HG03139 (cell line): ENCODE data around the gene PDE10A.

ENCODE experiments used
- ATAC-seq: cut with Tn5 transposase; IDR thresholded peaks from one replicate; pipeline ENCODE4 v1.9.1; 2021; ENCODE audit not compliant: unreplicated experiment

Gene PDE10A

GRCh38 chr6:165426892-165427291, 236.1 kb downstream of the PDE10A start:
- no peak for ATAC-seq

GRCh38 chr6:165422192-165422591, 240.8 kb downstream of the PDE10A start:
- ATAC-seq, result no peak

GRCh38 chr6:165417278-165417865, 245.7 kb downstream of the PDE10A start:
- no peak for ATAC-seq

DNA sequence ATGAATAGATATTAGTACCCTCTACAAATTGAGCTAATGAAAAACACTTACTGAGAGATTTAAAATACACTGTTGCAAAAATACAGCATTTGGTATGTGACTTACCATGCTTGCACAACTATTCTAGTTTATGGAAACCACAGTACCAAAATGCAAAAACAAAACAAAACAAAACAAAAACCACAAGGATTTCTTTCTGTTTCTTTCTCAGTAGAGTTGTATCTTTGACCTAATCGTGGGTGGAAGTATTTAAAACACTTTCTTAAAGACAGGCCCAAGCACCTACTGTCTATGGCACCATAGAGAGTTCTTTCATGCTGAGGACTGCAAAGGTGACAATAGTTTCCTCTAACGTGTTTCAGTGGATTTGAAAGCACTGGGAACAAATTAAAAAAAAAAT, 258.3 kb downstream of the PDE10A start:
- ATAC-seq, result no peak

- no peak for ATAC-seq
Observed at GRCh38 chr6:165404296-165404695, 258.7 kb downstream of the PDE10A start.

- ATAC-seq, result no peak
Observed at GRCh38 chr6:165403006-165403595, 259.9 kb downstream of the PDE10A start.

DNA sequence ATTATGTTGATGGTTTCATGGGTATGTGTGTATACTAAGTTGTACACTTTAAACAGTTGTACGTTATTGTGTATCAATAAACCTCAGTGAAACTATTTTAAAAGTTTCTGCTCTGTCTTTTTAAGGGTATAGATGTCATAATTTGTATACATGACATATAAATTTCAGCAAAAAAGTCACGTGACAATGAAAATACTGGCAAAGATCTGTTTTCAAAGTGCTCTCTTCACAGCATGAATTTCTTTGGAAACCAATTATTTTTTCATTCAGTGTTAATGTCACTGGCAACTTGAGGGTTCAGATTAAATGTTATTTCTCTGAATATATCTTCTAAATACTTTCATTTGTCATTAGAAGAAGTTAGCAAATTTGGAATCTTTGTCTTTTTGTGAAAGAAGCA, 261.9 kb downstream of the PDE10A start:
- ATAC-seq, result no peak

DNA sequence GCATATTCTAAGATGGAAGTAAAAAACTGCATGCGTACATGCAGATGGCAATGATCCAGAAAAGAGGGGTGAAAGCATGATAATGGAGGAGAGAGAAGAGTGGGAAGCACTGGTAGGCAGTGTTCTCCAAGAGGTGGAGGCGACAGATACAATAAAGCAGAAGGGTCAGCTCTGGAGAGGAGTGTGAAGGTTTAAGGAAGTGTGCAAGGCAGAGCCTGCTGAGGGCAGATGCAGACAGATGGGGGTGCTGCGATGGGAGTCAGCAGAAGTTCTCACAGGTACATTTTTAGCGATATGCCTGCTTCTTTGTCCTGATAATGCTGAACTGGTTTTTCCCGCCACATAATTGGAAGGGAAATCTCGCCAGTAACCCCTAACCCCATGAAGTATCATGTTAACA, 272.6 kb downstream of the PDE10A start:
- ATAC-seq, result no peak

DNA sequence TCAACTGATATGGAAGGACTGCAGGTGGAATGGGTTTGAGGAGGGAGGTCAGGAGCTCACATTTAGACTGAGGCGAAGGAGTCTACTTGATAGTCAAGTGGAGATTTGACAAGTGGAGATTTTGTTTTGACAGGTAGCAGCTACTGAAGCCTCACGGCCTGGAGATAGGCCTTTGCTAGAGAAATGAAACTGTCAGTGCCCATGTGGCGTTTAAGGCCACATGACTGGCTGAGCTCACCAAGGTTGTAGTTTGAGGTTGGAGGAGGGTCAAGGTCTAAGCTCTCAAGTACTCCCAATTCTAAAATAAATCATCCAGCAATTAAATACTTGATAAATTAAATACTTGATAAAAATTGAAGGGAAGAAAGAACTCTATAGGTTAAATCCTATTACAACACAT, 273.5 kb downstream of the PDE10A start:
- no peak for ATAC-seq

- ATAC-seq, result no peak
Observed at GRCh38 chr6:165383323-165383722, 279.7 kb downstream of the PDE10A start.

DNA sequence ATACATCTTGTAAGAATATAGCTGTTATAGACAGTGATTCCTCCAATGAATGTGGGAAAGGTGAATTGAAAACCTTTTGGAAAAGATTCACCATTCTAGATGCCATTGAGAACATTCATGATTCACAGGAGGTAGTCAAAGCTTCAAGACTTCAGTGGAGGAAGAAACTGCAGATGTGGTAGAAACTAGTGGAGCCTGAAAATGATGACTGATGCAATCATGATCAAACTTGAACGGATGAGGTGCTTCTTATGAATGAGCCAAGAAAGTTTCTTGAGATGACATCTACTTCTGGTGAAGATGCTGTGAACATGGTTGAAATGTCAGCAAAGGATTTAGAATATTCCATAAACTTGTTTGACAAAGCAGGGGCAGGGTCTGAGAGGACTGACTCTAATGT, 286.9 kb downstream of the PDE10A start:
- ATAC-seq, result no peak

GRCh38 chr6:165365371-165365770, 297.7 kb downstream of the PDE10A start:
- no peak for ATAC-seq

DNA sequence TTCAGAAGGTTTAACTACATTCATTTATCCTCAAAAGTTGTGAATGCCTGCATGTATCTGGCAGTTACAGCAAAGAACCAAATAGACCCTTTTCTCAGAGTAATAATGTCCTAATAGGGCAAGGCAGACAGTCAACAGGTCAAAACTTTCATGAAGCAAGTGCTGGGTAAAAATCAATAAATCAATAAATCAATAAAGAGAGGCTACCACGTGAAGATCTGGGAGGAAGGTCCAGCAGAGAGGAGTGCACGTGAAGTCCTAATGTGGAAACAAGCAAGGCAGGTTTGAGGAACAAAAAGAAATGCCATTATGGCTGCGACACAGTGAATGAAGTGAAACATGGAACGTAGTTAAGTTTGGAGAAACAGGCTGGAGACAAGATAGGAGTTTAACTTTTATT, 317.3 kb downstream of the PDE10A start:
- no peak for ATAC-seq

GRCh38 chr6:165340532-165340931, 322.5 kb downstream of the PDE10A start:
- ATAC-seq, result no peak

DNA sequence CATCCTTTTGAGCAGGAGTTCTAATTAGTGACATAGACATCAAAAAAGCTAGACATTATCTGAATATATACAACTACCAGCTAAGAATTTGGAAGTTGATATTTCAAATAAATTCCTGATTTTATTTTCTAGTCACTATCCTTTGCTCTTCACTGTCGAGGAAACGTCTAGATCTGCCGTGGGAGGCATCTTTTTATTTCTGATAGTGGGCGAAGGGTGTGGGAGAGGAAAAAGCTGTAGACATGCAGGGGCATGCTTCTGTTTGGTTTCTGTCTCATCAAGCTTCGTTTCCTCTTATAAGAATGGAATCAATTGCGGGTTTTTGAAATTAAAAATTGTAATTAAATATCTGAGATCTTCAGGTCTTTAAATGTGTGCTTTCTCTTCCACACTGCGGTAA, 337.4 kb downstream of the PDE10A start:
- ATAC-seq, result no peak

- ATAC-seq, result no peak
Observed at GRCh38 chr6:165321555-165322145, 341.4 kb downstream of the PDE10A start.

GRCh38 chr6:165321150-165321549, 341.9 kb downstream of the PDE10A start:
- ATAC-seq, result no peak

- no peak for ATAC-seq
Observed at GRCh38 chr6:165317723-165318122, 345.3 kb downstream of the PDE10A start.

DNA sequence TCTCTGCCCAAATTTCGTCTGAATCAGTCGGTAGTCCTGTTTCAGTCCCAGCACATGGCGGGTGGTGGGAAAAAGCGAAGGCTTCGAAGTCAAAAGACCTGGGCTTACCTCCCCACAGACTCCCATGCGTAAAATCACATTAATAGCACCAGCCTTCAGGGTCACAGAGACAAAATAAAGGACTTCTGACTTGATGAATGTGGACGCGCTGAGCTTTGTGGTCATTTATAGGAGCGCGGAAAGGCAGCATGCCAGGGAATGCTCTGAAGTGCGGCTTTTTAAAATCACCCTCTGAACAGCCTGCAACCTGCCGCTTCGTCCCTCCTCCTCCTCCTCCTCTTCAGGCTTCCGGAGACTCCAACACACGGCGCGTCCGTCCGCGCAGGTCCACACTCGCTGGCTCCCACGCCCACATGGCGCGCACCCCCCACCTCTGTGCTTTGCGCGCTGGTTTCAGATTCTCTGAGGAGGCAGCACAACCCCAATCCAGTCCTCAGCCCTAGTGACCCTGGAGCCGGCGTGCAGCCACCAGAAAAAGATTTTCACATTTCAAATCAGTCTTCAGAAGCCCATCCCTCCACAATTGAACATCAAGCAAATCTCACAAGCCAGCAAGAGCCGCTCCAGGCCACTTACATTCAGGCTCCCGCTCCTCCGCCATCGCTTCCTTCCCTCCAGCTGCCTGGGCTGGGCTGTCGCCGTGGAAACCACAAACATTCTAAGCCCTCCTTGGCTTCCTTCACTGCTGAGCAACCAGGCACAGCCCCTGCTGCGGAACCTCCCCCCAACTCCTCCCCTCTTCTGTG, 353.9 kb downstream of the PDE10A start, which contains the start of gene C6orf118:
TSS of gene C6orf118 (minus strand) at position 680 of the 806 bp plus-strand sequence. CDS start at position 661, 19 bp downstream.
- no peak for ATAC-seq

GRCh38 chr6:165306955-165307354, 356.1 kb downstream of the PDE10A start:
- no peak for ATAC-seq

GRCh38 chr6:165301372-165302246, 361.4 kb downstream of the PDE10A start:
- ATAC-seq, result no peak
